Renal cortex interstitium (tissue), 11 donors: ENCODE data around the gene DIO3. TPM values are rescaled to one million over a fixed set of nuclear protein-coding genes. Genes with fewer than 3 reads are reported as not detected.

Experiments
- DNase-seq, 11 donors: peaks; one replicate each; pipeline ENCODE4 v3.0.0-alpha.2; 2013; ENCODE audit warnings: low read depth in 9 of 11, low spot score in 4 of 11; ENCODE audit errors: extremely low read depth in 1 of 11
- polyA plus RNA-seq, 3 donors: library from polyadenylated mRNA; unstranded; fragments of 120-200 nt; gene quantifications; one replicate each; pipeline ENCODE4 v1.2.1, GENCODE V29; 2013; ENCODE audit not compliant: insufficient read length in 3 of 3

Gene DIO3
- polyA plus RNA-seq, 3 donors = 0.08 to 0.16 (median 0.16) TPM

GRCh38 chr14:101573289-101573688 is 12.0 kb downstream of the DIO3 start:
- DNase-seq = no peak

GRCh38 chr14:101575581-101575980 is 14.3 kb downstream of the DIO3 start:
- no peak for DNase-seq

GRCh38 chr14:101577221-101577909 is 16.1 kb downstream of the DIO3 start:
- no peak for DNase-seq

GRCh38 chr14:101578489-101578888 is 17.2 kb downstream of the DIO3 start:
- DNase-seq = no peak

- no peak for DNase-seq
Measured at GRCh38 chr14:101579372-101580080, 18.2 kb downstream of the DIO3 start.

GRCh38 chr14:101581806-101582205 is 20.5 kb downstream of the DIO3 start:
- DNase-seq = no peak

- no peak for DNase-seq
Measured at GRCh38 chr14:101582294-101582693, 21.0 kb downstream of the DIO3 start.

GRCh38 chr14:101583006-101583714 is 21.9 kb downstream of the DIO3 start:
- no peak for DNase-seq

GRCh38 chr14:101583715-101584054 is 22.4 kb downstream of the DIO3 start:
- no peak for DNase-seq

GRCh38 chr14:101584055-101584859 is 23.0 kb downstream of the DIO3 start:
- DNase-seq = peak in 10 of 11 donors; percentile 40 to 79 (median 75)

- no peak for DNase-seq
Measured at GRCh38 chr14:101585211-101585610, 23.9 kb downstream of the DIO3 start.

- no peak for DNase-seq
Measured at GRCh38 chr14:101586531-101587430, 25.5 kb downstream of the DIO3 start.

- DNase-seq = no peak
Measured at GRCh38 chr14:101587441-101587911, 26.2 kb downstream of the DIO3 start.

GRCh38 chr14:101588286-101588975 is 27.1 kb downstream of the DIO3 start:
- DNase-seq = no peak

- no peak for DNase-seq
Measured at GRCh38 chr14:101588990-101589389, 27.7 kb downstream of the DIO3 start.

- no peak for DNase-seq
Measured at GRCh38 chr14:101589486-101590015, 28.3 kb downstream of the DIO3 start.

GRCh38 chr14:101590062-101590461 is 28.8 kb downstream of the DIO3 start:
- DNase-seq = no peak

GRCh38 chr14:101590616-101591015 is 29.3 kb downstream of the DIO3 start:
- DNase-seq = no peak
